DMS114 treated with DMSO at 0.1 percent for 48 hours (cell line): ENCODE data around the gene SLCO3A1.

Experiments used
- DNase-seq: peaks from one replicate; lab custom pipeline; 2025; ENCODE audit not compliant: unreplicated experiment; lab: John Stamatoyannopoulos, UW

Gene SLCO3A1

GRCh38 chr15:92118162-92118935 is 264.8 kb downstream of the SLCO3A1 start:
- no peak for DNase-seq

GRCh38 chr15:92118936-92119325 is 265.4 kb downstream of the SLCO3A1 start:
- DNase-seq: no peak

DNA sequence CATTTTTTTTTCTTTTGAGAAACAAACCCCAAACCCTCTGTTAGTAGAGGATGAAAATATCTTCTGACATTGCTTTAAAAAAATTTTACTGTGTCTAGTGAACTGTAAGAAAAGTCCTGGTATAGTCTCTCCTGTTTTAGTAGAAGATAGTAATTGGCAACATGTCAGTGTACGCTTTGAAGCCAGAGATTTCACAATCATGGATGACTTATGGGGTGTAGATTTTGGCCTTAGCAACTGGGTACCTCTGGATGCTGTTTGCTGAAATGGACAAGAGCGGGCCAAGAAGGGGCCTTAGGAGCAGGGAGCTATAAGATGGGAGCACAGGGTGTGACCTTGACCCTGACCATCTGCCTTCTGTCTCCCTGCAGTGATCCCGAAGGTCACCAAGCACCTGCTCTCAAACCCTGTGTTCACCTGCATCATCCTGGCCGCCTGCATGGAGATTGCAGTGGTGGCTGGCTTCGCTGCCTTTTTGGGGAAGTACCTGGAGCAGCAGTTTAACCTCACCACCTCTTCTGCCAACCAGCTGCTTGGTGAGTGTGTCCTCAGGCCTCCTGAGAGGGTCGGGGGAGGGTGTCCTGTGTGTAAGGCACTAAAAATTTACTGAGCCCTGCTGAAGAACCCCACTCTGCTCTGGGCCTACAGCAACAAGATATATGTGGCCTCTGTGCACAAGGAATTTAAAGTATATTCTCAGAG is 266.7 kb downstream of the SLCO3A1 start:
- DNase-seq: no peak

DNA sequence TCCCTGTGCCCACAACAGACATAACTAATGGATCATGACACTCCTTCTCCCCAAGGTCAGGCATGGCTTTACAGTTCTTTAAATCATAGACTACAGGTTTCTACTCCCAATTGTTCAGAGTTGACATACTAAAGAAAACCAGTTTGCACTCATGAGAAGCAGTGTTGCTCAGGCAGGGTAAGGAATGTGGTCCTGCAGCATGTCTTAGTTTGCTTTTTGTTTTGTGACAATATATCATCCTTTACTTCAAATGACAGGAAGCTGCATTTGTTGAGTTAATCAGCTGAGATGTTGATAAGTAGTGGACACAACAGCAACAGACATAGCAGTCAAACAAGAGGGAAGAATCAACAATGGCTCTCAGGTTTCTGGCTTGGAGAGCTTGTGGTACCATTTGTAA is 267.5 kb downstream of the SLCO3A1 start:
- DNase-seq: no peak

DNA sequence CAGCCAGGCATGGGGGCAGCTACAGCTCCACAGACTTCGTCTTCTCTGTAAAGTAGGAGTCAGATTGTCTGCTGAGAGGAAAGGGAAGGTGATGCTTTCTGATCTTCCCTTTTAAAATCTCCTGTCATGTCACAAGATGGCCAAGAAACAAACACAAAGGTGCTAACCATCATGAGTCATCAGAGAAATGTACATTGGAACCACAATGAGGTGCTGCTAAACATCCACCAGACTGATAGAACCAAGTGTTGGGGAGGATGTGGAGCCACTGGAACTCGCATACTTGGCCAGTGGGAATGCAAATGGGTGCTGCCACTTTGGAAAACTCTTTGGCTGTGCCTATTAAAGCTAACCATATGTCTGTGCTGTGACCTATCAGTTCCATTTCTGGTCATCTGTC is 268.8 kb downstream of the SLCO3A1 start:
- no peak for DNase-seq

GRCh38 chr15:92123962-92124656 is 270.6 kb downstream of the SLCO3A1 start:
- DNase-seq: no peak

GRCh38 chr15:92124657-92125010 is 271.1 kb downstream of the SLCO3A1 start:
- no peak for DNase-seq

- DNase-seq: no peak
These were observed 275.3 kb downstream of the SLCO3A1 start for GRCh38 chr15:92128788-92129187.

DNA sequence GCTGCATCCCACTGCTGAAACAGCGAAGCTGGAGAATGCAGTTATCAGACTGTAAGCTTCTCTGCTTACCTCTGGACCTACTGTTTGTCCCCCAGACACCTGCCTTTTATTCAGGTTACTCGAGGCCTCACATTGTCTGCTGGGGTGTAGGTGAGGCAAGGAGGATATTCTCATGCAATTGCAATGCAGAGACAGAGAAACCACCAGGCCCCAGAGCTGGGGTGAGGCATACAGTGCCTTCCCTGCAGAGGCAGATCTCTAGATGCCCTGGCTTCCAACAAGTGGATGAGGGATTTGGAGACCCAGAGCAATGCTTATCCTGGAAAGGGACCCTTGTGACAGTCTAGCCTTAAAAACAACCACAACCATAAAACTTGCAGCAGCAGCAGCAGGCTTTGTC is 276.7 kb downstream of the SLCO3A1 start:
- no peak for DNase-seq

- DNase-seq: no peak
These were observed 277.4 kb downstream of the SLCO3A1 start for GRCh38 chr15:92130906-92131305.

DNA sequence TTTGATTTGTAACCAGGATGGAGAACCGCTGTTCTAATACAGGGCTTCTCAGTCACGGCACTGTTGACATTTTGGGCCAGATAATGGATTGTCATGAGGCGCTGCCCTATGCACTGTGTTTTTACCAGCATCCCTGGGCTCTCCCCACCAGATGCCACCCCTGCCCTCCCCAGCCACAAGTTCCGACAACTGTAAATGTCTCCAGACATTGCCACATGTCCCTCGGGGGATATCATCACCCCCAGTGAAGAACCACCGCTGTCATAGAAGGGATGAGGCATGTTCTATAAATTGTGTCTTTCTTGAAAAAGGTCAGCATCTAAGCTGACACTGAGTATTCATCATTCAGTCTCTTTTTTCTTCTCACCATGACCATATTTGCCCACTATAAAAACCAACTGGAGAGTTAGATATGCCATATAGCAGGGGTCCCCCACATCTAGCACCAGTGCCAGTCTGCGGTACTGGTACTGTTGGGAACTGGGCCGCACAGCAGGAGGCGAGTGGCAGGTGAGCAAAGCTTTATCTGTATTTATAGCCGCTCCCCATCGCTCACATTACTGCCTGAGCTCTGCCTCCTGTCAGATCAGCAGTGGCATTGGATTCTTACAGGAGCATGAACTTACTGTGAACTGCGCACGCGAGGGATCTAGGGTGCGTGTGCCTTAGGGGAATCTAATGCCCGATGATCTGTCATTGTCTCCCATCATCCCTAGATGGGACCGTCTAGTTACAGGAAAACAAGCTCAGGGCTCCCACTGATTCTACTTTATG is 279.7 kb downstream of the SLCO3A1 start:
- no peak for DNase-seq

- no peak for DNase-seq
These were observed 287.3 kb downstream of the SLCO3A1 start for GRCh38 chr15:92140796-92141195.

- DNase-seq: no peak
These were observed 288.1 kb downstream of the SLCO3A1 start for GRCh38 chr15:92141607-92142006.

DNA sequence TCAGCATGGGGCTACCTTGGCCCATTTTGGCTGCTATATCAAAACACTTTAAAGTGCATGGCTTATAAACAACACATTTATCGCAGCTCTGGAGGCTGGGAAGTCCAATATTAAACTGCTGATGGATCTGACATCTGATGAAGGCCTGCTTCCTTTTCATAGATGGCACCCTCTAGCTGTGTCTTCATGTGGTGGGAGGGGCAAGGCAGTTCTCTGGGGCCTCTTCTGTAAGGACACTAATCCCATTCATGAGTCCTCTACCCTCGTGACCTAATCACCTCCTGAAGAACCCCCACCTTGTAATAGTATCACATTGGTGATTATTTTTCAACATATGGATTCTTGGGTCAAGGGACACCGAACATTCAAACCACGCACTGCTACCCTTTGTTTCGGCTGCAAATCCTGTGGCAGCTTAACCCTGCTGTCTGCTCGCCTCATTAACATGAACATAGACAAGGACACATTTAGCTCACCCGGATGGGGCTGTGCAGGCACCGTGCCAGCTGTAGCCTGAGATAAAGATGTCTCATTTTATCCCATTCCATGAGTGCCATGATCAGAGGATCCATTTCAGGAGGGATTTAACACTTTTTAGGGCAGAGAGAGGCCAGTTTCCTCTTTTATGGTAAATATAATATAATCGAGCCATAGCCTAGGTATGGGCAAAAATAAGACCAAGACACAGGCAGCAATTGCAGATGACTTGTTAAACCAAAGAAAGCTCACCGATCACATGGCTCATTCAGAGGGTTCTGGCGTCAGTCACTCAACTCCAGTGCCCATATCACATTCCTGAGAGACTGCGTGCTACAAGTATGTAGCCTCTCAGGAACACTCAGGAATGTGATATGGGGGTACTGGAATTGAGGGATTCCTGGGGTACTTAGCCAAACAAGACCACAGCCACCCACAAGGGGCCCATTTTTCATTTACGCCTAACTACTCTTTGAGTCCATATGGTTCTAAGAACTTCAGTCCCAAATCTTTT is 289.0 kb downstream of the SLCO3A1 start:
- DNase-seq: no peak

DNA sequence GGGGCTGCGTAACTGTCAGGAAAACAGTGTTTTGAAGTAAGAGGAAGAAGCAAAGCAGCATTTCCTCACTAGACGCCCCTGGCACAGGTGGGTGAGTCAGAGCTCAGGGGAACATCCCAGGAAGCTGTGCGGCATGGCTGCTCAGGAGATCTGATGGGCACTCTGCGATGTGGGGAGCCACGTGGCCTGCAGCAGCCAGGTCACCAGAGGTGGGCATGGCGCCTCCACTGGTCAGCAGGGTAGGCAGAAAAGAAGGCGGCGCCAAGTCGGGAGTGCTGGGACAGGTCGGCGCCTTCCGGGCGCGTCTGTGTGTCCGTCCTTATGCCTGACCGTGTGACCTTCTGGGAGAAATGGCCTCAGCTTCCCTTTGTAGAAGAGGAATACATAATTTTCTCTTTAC is 290.3 kb downstream of the SLCO3A1 start:
- DNase-seq: no peak

GRCh38 chr15:92146511-92147150 is 293.1 kb downstream of the SLCO3A1 start:
- no peak for DNase-seq

DNA sequence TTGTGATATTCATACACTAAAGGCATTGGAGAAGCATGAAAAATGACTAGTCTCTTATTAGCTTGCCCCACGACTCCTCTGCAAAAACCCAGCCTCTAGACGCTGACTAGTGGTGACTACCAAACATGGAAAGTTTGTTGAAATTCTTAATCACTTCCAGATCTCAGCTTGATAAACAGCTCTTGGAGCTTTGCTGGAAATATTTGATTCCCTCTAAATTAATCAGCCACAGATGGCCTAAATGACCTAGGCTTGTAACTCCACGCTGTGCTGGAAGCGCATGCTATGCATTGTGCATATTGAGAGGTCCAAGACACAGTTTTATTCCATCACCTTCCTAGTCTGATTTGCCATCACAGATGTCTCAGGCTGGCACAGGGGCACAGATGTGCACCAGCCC is 295.5 kb downstream of the SLCO3A1 start:
- no peak for DNase-seq

GRCh38 chr15:92149465-92149864 is 296.0 kb downstream of the SLCO3A1 start:
- no peak for DNase-seq

GRCh38 chr15:92151168-92151567 is 297.7 kb downstream of the SLCO3A1 start:
- no peak for DNase-seq

DNA sequence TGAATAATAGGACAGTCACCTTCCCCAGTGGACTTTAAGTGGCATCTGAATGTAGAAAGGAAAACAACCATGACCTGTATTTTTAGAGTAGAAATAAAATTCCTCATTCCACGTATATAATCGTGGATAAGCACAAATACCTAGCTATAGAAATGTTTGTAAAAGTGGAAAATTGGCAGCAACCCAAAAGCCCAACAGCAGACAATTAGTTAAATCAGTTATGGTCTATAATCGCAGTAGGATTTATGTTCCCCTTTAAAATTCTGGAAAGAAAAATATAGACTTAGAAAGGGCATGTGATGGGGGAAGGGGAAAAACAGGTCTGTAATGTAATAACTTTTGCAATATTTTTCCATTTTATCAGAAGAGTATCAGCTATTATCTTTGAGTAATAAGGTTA is 298.2 kb downstream of the SLCO3A1 start:
- no peak for DNase-seq
